B cell (primary cell): ENCODE data around the gene TMEM18. TPM values are rescaled to one million over a fixed set of nuclear protein-coding genes. Genes with fewer than 3 reads are reported as not detected.

ENCODE experiments used
- ATAC-seq: fragments of 200-7000 bp; cut with Tn5 transposase; one replicate; pipeline ENCODE4 v1.10.0; 2021; ENCODE audit warnings: low read depth, mild to moderate bottlenecking, moderate number of reproducible peaks, moderate library complexity
- CTCF ChIA-PET: fragments of 350-600 bp; sonication (Branson Sonifier 250); formaldehyde crosslinking; loops from one replicate; lab custom pipeline; 2021; ENCODE audit warnings: antibody characterized with exemption, inconsistent platforms; lab: Charles Lee
- POLR2A ChIA-PET: fragments of 350-600 bp; sonication (Branson Sonifier 250); formaldehyde crosslinking; loops from one replicate; lab custom pipeline; 2021; ENCODE audit warnings: antibody characterized with exemption; lab: Charles Lee
- DNase-seq: peaks from one replicate; pipeline ENCODE4 v3.0.0; 2013
- H2AFZ ChIP-seq: 2 replicates; pipeline ENCODE4 v1.6.1; 2012; ENCODE audit warnings: mild to moderate bottlenecking, low read depth, low read length; ENCODE audit not compliant: insufficient read depth, poor library complexity, severe bottlenecking
- H3K27ac ChIP-seq, 2 donors: 1 replicate in 1 of 2; 2 replicates in 1 of 2; pipeline ENCODE4 v1.5.1; 2012 to 2013; ENCODE audit warnings: low read length in 2 of 2, mild to moderate bottlenecking in 2 of 2, moderate library complexity in 1 of 2
- H3K27me3 ChIP-seq, 4 experiments: fragments of 200-600 bp in 1 of 4; sonication (generic) in 1 of 4; replicated peaks in 1 of 4; 1 replicate in 2 of 4; 2 replicates in 2 of 4; pipeline versions ENCODE4 v1.6.1 to v1.7.0; 2013 to 2016; ENCODE audit warnings: low read length in 3 of 4, mild to moderate bottlenecking in 2 of 4, mixed read lengths in 1 of 4, moderate library complexity in 1 of 4; ENCODE audit not compliant: insufficient read depth in 4 of 4, control insufficient read depth in 3 of 4; ENCODE audit errors: control extremely low read depth in 1 of 4
- H3K36me3 ChIP-seq, 2 experiments: replicated peaks in 1 of 2; 1 replicate in 1 of 2; 2 replicates in 1 of 2; pipeline versions ENCODE4 v1.6.1 to v1.7.1; 2013; ENCODE audit warnings: low read length in 1 of 2; ENCODE audit not compliant: insufficient read depth in 2 of 2, control insufficient read depth in 1 of 2; ENCODE audit errors: control extremely low read depth in 1 of 2, extremely low read depth in 1 of 2
- H3K4me1 ChIP-seq, 2 donors: fragments of 200-600 bp in 1 of 2; sonication (generic) in 1 of 2; 1 replicate in 1 of 2; 2 replicates in 1 of 2; pipeline versions ENCODE4 v1.5.1 to v1.6.1; 2013 to 2017; ENCODE audit warnings: low read length in 2 of 2; ENCODE audit not compliant: control insufficient read depth in 2 of 2, insufficient read depth in 2 of 2
- H3K4me2 ChIP-seq: replicated peaks from 2 replicates; pipeline ENCODE3; 2012; ENCODE audit warnings: mild to moderate bottlenecking, low read depth, low read length; ENCODE audit not compliant: poor library complexity, severe bottlenecking
- H3K4me3 ChIP-seq, 5 experiments: fragments of 200-600 bp in 1 of 5; sonication (generic) in 1 of 5; 1 replicate in 3 of 5; 2 replicates in 2 of 5; pipeline versions ENCODE4 v1.5.1 to v1.7.0; 2011 to 2016; ENCODE audit warnings: low read length in 4 of 5, mild to moderate bottlenecking in 4 of 5, low read depth in 2 of 5, control low read depth in 1 of 5, moderate library complexity in 1 of 5; ENCODE audit not compliant: insufficient read depth in 1 of 5; ENCODE audit errors: control extremely low read depth in 1 of 5, extremely low read depth in 1 of 5
- H3K79me2 ChIP-seq: fragments of 200-600 bp; sonication (generic); one replicate; pipeline ENCODE4 v1.6.0; 2016; ENCODE audit warnings: low read length; ENCODE audit not compliant: control insufficient read depth, insufficient read depth
- H3K9ac ChIP-seq: fragments of 200-600 bp; sonication (generic); 2 replicates; pipeline ENCODE4 v1.6.1; 2017; ENCODE audit warnings: mild to moderate bottlenecking, low read length, moderate library complexity
- H3K9me3 ChIP-seq, 3 donors: one replicate each; pipeline versions ENCODE4 v1.6.1 to v1.7.1; 2013; ENCODE audit warnings: low read length in 2 of 3; ENCODE audit not compliant: control insufficient read depth in 2 of 3, insufficient read depth in 1 of 3; ENCODE audit errors: control extremely low read depth in 1 of 3
- H4K20me1 ChIP-seq: 2 replicates; pipeline ENCODE4 v1.6.0; 2012; ENCODE audit warnings: mild to moderate bottlenecking, low read length; ENCODE audit not compliant: insufficient read depth, control insufficient read depth, poor library complexity, severe bottlenecking
- H3K27ac Mint-ChIP-seq: one replicate; pipeline ENCODE4 v1.8.0; 2021; ENCODE audit warnings: mixed read lengths
- H3K27me3 Mint-ChIP-seq: one replicate; pipeline ENCODE4 v1.8.0; 2021; ENCODE audit warnings: mixed read lengths
- H3K4me1 Mint-ChIP-seq: one replicate; pipeline ENCODE4 v1.8.0; 2021; ENCODE audit warnings: mixed read lengths
- H3K4me3 Mint-ChIP-seq: one replicate; pipeline ENCODE4 v1.8.0; 2021; ENCODE audit warnings: mixed read lengths
- H3K9me3 Mint-ChIP-seq: one replicate; pipeline ENCODE4 v1.8.0; 2022; ENCODE audit warnings: mixed read lengths; ENCODE audit not compliant: insufficient read depth
- EZH2 ChIP-seq: IDR thresholded peaks from 2 replicates; pipeline ENCODE4 v1.6.1; 2012; ENCODE audit warnings: borderline replicate concordance, low read depth, mild to moderate bottlenecking, moderate library complexity, low read length; ENCODE audit not compliant: insufficient read depth, poor library complexity, severe bottlenecking
- WGBS: methylation state at CpG from one replicate; pipeline ENCODE4 v1.1.5; 2013; ENCODE audit warnings: missing lambda C conversion rate; ENCODE audit not compliant: insufficient coverage; 5-methylcytosine and 5-hydroxymethylcytosine counted together
- intact Hi-C: fragments of 100-400 bp; cut with micrococcal nuclease; formaldehyde crosslinking; loops from one replicate; pipeline ENCODE4 v1.10.0; 2022
- polyA plus RNA-seq: library from polyadenylated mRNA; depleted of rRNA; stranded (reverse); fragments of >200 nt; gene quantifications from 2 replicates; pipeline ENCODE4 v1.2.3, GENCODE V29; 2012
- total RNA-seq, 2 donors: library from RNA; stranded (reverse); fragments of 120-200 nt in 1 of 2; gene quantifications; 1 replicate in 1 of 2; 2 replicates in 1 of 2; pipeline versions ENCODE4 v1.2.3 to v1.2.4, GENCODE V29; 2013 to 2022
- TF ChIP-seq, protein P1 (sequence below): fragments of 200-600 bp; IDR thresholded peaks from one replicate; pipeline ENCODE4 v1.8.0; 2022; ENCODE audit warnings: antibody characterized with exemption, mild to moderate bottlenecking

TMEM18 gene
- total and polyA plus RNA-seq, 2 donors (not counting 1 experiment from before 2014, with no cell fraction given) = 14.4 to 38.5 TPM

DNA sequence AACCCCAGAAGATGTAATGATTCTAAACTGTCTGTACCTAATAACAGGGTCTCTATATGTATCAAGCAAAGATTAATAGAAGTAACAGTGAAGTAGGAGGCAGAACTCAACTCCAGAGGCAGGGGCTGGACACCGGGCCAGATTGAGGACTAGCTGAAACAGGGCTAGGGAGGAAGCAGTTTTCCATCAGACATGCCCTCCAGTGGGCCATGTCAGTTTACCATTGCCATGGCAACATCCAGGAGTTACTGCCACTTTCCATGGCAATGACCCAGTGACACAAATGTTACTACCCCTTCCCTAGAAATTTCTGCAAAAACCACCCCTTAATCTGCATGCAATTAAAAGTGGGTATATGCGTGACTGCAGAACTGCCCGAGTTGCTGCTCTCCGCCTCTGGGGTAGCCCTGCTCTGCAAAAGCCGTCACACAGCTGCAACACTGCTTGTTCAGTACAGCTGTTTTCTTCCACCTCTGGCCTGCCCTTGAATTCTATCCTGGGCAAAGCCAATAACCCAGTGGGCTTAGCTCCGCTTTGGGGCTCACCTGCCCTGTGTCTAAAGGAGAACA, 58.7 kb downstream of the TMEM18 start:
- no peaks in the 10 kb centered on the region for H4K20me1 ChIP-seq
- H3K27ac ChIP-seq = no peak overlapping the region
- Mint-ChIP-seq H3K9me3 (peaks cover 3% of the 10 kb centered on the region), H3K4me3 (no peak overlapping the region), H3K27ac (no peak overlapping the region), H3K27me3 (peaks cover 12% of the 10 kb centered on the region), H3K4me1 (no peaks in the 10 kb centered on the region)
- H3K9me3 ChIP-seq = peaks cover 0 to 10% (median 0%) of the 10 kb centered on the region in 3 donors
- WGBS = 87% methylated on average over 6 of the region's 6 CpGs
- intact Hi-C loops = no loop called here
- H3K36me3 ChIP-seq = no peaks in the 10 kb centered on the region
- ChIA-PET POLR2A (no interaction called here), CTCF (no interaction called here)
- no peaks in the 10 kb centered on the region for H3K4me1 ChIP-seq
- H3K79me2 ChIP-seq = no peaks in the 10 kb centered on the region
- ATAC-seq (no peak), DNase-seq (no peak)
- no peaks in the 10 kb centered on the region for H3K27me3 ChIP-seq
- TF ChIP-seq, protein P1, sequence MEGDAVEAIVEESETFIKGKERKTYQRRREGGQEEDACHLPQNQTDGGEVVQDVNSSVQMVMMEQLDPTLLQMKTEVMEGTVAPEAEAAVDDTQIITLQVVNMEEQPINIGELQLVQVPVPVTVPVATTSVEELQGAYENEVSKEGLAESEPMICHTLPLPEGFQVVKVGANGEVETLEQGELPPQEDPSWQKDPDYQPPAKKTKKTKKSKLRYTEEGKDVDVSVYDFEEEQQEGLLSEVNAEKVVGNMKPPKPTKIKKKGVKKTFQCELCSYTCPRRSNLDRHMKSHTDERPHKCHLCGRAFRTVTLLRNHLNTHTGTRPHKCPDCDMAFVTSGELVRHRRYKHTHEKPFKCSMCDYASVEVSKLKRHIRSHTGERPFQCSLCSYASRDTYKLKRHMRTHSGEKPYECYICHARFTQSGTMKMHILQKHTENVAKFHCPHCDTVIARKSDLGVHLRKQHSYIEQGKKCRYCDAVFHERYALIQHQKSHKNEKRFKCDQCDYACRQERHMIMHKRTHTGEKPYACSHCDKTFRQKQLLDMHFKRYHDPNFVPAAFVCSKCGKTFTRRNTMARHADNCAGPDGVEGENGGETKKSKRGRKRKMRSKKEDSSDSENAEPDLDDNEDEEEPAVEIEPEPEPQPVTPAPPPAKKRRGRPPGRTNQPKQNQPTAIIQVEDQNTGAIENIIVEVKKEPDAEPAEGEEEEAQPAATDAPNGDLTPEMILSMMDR = no peak
- TF ChIP-seq EZH2 = no peak
- H3K9ac ChIP-seq = no peak overlapping the region
- H2AFZ ChIP-seq = no peak overlapping the region
- H3K4me2 ChIP-seq = no peak overlapping the region
- no peak overlapping the region for H3K4me3 ChIP-seq

DNA sequence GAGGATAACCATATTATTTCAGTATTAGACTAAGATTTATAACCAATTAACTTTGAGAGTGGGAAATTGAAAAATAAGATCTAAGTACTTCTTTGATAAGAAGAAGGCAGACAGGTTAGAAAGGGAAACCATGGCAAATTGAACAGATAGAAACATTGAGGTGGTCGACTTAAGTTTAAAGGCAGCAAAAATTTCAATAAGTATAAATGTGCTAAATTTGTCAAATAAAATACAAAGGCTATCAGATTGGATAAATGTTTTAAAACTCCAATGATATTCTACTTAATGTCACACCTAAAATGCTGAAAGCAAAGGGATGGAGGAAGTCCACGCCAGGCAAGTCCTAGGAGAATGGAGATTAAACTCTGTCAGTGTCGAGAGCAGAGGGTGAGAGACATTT, 59.2 kb downstream of the TMEM18 start:
- ChIA-PET CTCF (no interaction called here), POLR2A (no interaction called here)
- H3K9ac ChIP-seq = no peak overlapping the region
- no peaks in the 10 kb centered on the region for H3K4me1 ChIP-seq
- Mint-ChIP-seq H3K27me3 (peaks cover 12% of the 10 kb centered on the region), H3K9me3 (peaks cover 3% of the 10 kb centered on the region), H3K4me1 (no peaks in the 10 kb centered on the region), H3K4me3 (no peak overlapping the region), H3K27ac (no peak overlapping the region)
- intact Hi-C loops = no loop called here
- no CpG with 5 or more reads among the region's 3 CpGs for WGBS
- no peaks in the 10 kb centered on the region for H3K27me3 ChIP-seq
- no peak overlapping the region for H3K4me2 ChIP-seq
- no peak overlapping the region for H2AFZ ChIP-seq
- H3K36me3 ChIP-seq = no peaks in the 10 kb centered on the region
- peaks cover 0 to 10% (median 0%) of the 10 kb centered on the region in 3 donors for H3K9me3 ChIP-seq
- no peaks in the 10 kb centered on the region for H3K79me2 ChIP-seq
- no peak for DNase-seq
- no peak for TF ChIP-seq EZH2
- TF ChIP-seq, protein P1 = no peak
- no peaks in the 10 kb centered on the region for H4K20me1 ChIP-seq
- no peak for ATAC-seq
- H3K4me3 ChIP-seq = no peak overlapping the region
- no peak overlapping the region for H3K27ac ChIP-seq
